ENCODE measurements around the gene PLCB3. TPM values are rescaled to one million over a fixed set of nuclear protein-coding genes. Genes with fewer than 3 reads are reported as not detected.

Gene PLCB3
- total and polyA plus RNA-seq, 2 of the 13 experiments (the other 11 are each of a cell fraction or from before 2014, with no cell fraction given): 7.5 to 13.8 TPM

DNA sequence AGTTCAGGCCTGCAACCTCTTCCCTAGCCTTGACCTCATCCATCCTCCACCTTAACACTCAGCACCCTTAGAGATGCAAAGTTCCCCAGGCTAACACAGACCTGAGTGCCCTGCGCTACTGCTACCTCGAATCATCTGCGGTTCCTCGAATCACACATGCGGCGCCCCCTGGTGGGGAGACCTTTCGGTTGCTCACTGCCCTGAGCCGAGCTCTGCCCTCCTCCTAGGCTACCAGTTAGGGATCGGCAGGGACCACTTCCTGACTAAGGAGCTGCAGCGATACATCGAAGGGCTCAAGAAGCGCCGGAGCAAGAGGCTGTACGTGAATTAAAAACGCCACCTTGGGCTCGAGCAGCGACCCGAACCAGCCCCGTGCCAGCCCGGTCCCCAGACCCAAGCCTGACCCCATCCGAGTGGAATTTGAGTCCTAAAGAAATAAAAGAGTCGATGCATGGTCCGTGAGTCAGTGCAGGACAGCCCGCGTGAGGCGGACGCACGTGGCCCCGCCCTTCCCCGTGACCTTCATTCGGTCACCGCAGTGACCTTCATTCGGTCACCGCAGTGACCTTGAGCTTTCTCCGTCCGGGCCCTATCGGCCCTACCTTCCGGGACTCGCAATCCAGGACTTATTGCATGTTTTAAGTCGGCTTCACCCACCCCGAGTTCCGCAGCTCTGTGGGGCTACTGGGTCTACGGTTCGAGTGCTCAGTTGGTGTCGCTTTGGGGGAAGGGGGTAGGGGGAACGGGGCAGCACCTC, 53.2 kb downstream of the PLCB3 start (continued):
- TF ChIP-seq RAD21 (CRISPR knock-in tag; IDR thresholded peaks at IDR 0.05): peak; percentile 48; the same call in 1 of the 2 replicates
- TF ChIP-seq ZBTB42 (CRISPR knock-in tag; IDR thresholded peaks at IDR 0.05): no peak; the same call in 1 of the 2 replicates
- TF ChIP-seq ZMYM4 (CRISPR knock-in tag; IDR thresholded peaks at IDR 0.05): no peak
- TF ChIP-seq MED8 (CRISPR knock-in tag; IDR thresholded peaks at IDR 0.05; ENCODE audit: insufficient replicate concordance): no peak
- no peak for TF ChIP-seq GZF1 (CRISPR knock-in tag; IDR thresholded peaks at IDR 0.05)
- TF ChIP-seq SCMH1 (CRISPR knock-in tag; IDR thresholded peaks at IDR 0.05; ENCODE audit: borderline replicate concordance): no peak
- no peak for TF ChIP-seq ATM (IDR thresholded peaks at IDR 0.05; ENCODE audit: borderline replicate concordance)
- no peak for TF ChIP-seq PCBP1 (IDR thresholded peaks at IDR 0.05; ENCODE audit: borderline replicate concordance, low read depth, low read length)
- TF ChIP-seq ZNF674 (CRISPR knock-in tag; IDR thresholded peaks at IDR 0.05; ENCODE audit: low read depth): no peak
- no peak for TF ChIP-seq ZFAT (CRISPR knock-in tag; conservative IDR thresholded peaks at IDR 0.05)
- TF ChIP-seq MYPOP (CRISPR knock-in tag; IDR thresholded peaks at IDR 0.05): no peak
- no peak for TF ChIP-seq ARNT2 (CRISPR knock-in tag; IDR thresholded peaks at IDR 0.05; ENCODE audit: low read depth)
- TF ChIP-seq BCL3 (CRISPR knock-in tag; IDR thresholded peaks at IDR 0.05): no peak
- no peak for TF ChIP-seq ZNF121 (CRISPR knock-in tag; IDR thresholded peaks at IDR 0.05)
- TF ChIP-seq ZIK1 (CRISPR knock-in tag; IDR thresholded peaks at IDR 0.05; ENCODE audit: borderline replicate concordance, low read depth): no peak
- TF ChIP-seq ZNF275 (CRISPR knock-in tag; IDR thresholded peaks at IDR 0.05; ENCODE audit: borderline replicate concordance): peak; percentile 69; the same call in 1 of the 2 replicates
- peak; percentile 55 for TF ChIP-seq HOXA3 (CRISPR knock-in tag; IDR thresholded peaks at IDR 0.05)
- TF ChIP-seq SIN3B (IDR thresholded peaks at IDR 0.05; ENCODE audit: low read length): no peak
- no peak for TF ChIP-seq CENPX (CRISPR knock-in tag; IDR thresholded peaks at IDR 0.05)
- TF ChIP-seq ZNF614 (CRISPR knock-in tag; IDR thresholded peaks at IDR 0.05; ENCODE audit: borderline replicate concordance): peak; percentile 14; the same call in 1 of the 2 replicates
- no peak for TF ChIP-seq ZNF569 (CRISPR knock-in tag; IDR thresholded peaks at IDR 0.05; ENCODE audit: borderline replicate concordance)
- TF ChIP-seq, protein P1, sequence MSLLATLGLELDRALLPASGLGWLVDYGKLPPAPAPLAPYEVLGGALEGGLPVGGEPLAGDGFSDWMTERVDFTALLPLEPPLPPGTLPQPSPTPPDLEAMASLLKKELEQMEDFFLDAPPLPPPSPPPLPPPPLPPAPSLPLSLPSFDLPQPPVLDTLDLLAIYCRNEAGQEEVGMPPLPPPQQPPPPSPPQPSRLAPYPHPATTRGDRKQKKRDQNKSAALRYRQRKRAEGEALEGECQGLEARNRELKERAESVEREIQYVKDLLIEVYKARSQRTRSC (CRISPR knock-in tag; IDR thresholded peaks at IDR 0.05; ENCODE audit: low read depth): no peak
- no peak for TF ChIP-seq ZSCAN22 (CRISPR knock-in tag; IDR thresholded peaks at IDR 0.05)
- peak; percentile 77 for TF ChIP-seq RBM39 (IDR thresholded peaks at IDR 0.05; ENCODE audit: low read depth, low read length, poor library complexity, severe bottlenecking)
- TF ChIP-seq RFX1 (IDR thresholded peaks at IDR 0.05): no peak
- no peak for TF ChIP-seq TOE1 (CRISPR knock-in tag; IDR thresholded peaks at IDR 0.05)
